ENCODE measurements around the gene USHBP1. TPM values are rescaled to one million over a fixed set of nuclear protein-coding genes. Genes with fewer than 3 reads are reported as not detected.

Gene USHBP1
- total and polyA plus RNA-seq, 10 of the 15 experiments (the other 5 are each of a cell fraction or from before 2014, with no cell fraction given), result 0.05 to 0.96 (median 0.22) TPM; not detected in 2

GRCh38 chr19:17309198-17309964 is 44.8 kb upstream of the USHBP1 start, which contains the start of gene DDA1 (continued):
- TF ChIP-seq BMI1 (IDR thresholded peaks at IDR 0.05; ENCODE audit: borderline replicate concordance) (no peak), CBFB (IDR thresholded peaks at IDR 0.05; ENCODE audit: low read depth) (peak; percentile 46), BCL3 (IDR thresholded peaks at IDR 0.05; ENCODE audit: borderline replicate concordance, insufficient read depth, low read depth, low read length, poor library complexity, severe bottlenecking) (no peak), IKZF1 (conservative IDR thresholded peaks at IDR 0.05) (peak; percentile 89), RELA (IDR thresholded peaks at IDR 0.05; ENCODE audit: borderline replicate concordance, partially characterized antibody) (peak; percentile 59), EED (IDR thresholded peaks at IDR 0.05; ENCODE audit: low read depth) (no peak), SPI1 (IDR thresholded peaks at IDR 0.05; ENCODE audit: borderline replicate concordance, insufficient read depth, low read depth, low read length) (peak; percentile 40; the same call in 1 of the 2 replicates), ASH2L (IDR thresholded peaks at IDR 0.05; ENCODE audit: borderline replicate concordance, low read depth) (no peak), CREM (IDR thresholded peaks at IDR 0.05; ENCODE audit: low read depth) (peak; percentile 82), SMAD5 (IDR thresholded peaks at IDR 0.05; ENCODE audit: low read depth) (no peak), SRF (IDR thresholded peaks at IDR 0.05; ENCODE audit: low read depth in 2 of 2, low read length in 2 of 2) (no peak), NRF1 (conservative IDR thresholded peaks at IDR 0.05; ENCODE audit: low read depth, low read length) (no peak), BRCA1 (IDR thresholded peaks at IDR 0.05; ENCODE audit: low read depth, low read length) (no peak), EP300 (IDR thresholded peaks at IDR 0.05; ENCODE audit: borderline replicate concordance in 1 of 2, control insufficient read depth in 1 of 2, low read depth in 2 of 2, low read length in 2 of 2) (no peak), POLR2A (IDR thresholded peaks at IDR 0.05; ENCODE audit: low read depth, low read length) (peak; percentile 87), NFXL1 (IDR thresholded peaks at IDR 0.05; ENCODE audit: borderline replicate concordance) (no peak), ZNF24 (IDR thresholded peaks at IDR 0.05) (no peak), SIN3A (IDR thresholded peaks at IDR 0.05; ENCODE audit: low read depth, low read length) (peak; percentile 38; the same call in 1 of the 2 replicates), ESRRA (IDR thresholded peaks at IDR 0.05; ENCODE audit: low read length) (no peak), CHD2 (IDR thresholded peaks at IDR 0.05; ENCODE audit: borderline replicate concordance, low read depth, low read length) (peak; percentile 97), CTCF (IDR thresholded peaks at IDR 0.05 in 2 of 3, conservative IDR thresholded peaks at IDR 0.05 in 1 of 3; ENCODE audit: control insufficient read depth in 2 of 3, extremely low read depth in 1 of 3, insufficient read depth in 1 of 3, low read depth in 3 of 3, low read length in 3 of 3) (no peak)
- TF ChIP-seq, protein P1, sequence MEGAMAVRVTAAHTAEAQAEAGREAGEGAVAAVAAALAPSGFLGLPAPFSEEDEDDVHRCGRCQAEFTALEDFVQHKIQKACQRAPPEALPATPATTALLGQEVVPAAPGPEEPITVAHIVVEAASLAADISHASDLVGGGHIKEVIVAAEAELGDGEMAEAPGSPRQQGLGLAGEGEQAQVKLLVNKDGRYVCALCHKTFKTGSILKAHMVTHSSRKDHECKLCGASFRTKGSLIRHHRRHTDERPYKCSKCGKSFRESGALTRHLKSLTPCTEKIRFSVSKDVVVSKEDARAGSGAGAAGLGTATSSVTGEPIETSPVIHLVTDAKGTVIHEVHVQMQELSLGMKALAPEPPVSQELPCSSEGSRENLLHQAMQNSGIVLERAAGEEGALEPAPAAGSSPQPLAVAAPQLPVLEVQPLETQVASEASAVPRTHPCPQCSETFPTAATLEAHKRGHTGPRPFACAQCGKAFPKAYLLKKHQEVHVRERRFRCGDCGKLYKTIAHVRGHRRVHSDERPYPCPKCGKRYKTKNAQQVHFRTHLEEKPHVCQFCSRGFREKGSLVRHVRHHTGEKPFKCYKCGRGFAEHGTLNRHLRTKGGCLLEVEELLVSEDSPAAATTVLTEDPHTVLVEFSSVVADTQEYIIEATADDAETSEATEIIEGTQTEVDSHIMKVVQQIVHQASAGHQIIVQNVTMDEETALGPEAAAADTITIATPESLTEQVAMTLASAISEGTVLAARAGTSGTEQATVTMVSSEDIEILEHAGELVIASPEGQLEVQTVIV (IDR thresholded peaks at IDR 0.05; ENCODE audit: borderline replicate concordance, partially characterized antibody), result peak; percentile 56
- TF ChIP-seq, protein P2, sequence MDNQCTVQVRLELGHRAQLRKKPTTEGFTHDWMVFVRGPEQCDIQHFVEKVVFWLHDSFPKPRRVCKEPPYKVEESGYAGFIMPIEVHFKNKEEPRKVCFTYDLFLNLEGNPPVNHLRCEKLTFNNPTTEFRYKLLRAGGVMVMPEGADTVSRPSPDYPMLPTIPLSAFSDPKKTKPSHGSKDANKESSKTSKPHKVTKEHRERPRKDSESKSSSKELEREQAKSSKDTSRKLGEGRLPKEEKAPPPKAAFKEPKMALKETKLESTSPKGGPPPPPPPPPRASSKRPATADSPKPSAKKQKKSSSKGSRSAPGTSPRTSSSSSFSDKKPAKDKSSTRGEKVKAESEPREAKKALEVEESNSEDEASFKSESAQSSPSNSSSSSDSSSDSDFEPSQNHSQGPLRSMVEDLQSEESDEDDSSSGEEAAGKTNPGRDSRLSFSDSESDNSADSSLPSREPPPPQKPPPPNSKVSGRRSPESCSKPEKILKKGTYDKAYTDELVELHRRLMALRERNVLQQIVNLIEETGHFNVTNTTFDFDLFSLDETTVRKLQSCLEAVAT (IDR thresholded peaks at IDR 0.05), result peak; percentile 49; the same call in 1 of the 2 replicates

Data from GM12878 (cell line).